Suprapubic skin (tissue), 4 donors: ENCODE data around the gene XCR1. TPM values are rescaled to one million over a fixed set of nuclear protein-coding genes. Genes with fewer than 3 reads are reported as not detected.

ENCODE experiments used
- DNase-seq, 2 donors: peaks; one replicate each; pipeline ENCODE4 v3.0.0-alpha.2; 2019; ENCODE audit warnings: low spot score in 2 of 2
- H3K27ac ChIP-seq: fragments of 200-600 bp; sonication (generic); one replicate; pipeline ENCODE4 v1.5.1; 2019
- H3K27me3 ChIP-seq: fragments of 200-600 bp; sonication (generic); one replicate; pipeline ENCODE4 v1.5.1; 2019
- H3K36me3 ChIP-seq: fragments of 200-600 bp; sonication (generic); one replicate; pipeline ENCODE4 v1.5.1; 2019
- H3K4me1 ChIP-seq: fragments of 200-600 bp; sonication (generic); one replicate; pipeline ENCODE4 v1.5.1; 2019
- H3K4me3 ChIP-seq: fragments of 200-600 bp; sonication (generic); one replicate; pipeline ENCODE4 v1.5.1; 2019; ENCODE audit warnings: mild to moderate bottlenecking
- H3K9me3 ChIP-seq: fragments of 200-600 bp; sonication (generic); one replicate; pipeline ENCODE4 v1.5.1; 2019
- CTCF ChIP-seq, 2 donors: fragments of 200-600 bp in 1 of 2; fragments of 450-650 bp in 1 of 2; sonication (generic) in 1 of 2; IDR thresholded peaks; one replicate each; pipeline ENCODE4 v1.5.1; 2016 to 2019; ENCODE audit warnings: antibody characterized with exemption in 2 of 2, mild to moderate bottlenecking in 1 of 2, moderate library complexity in 1 of 2
- EP300 ChIP-seq: sonication (generic); formaldehyde crosslinking; IDR thresholded peaks from one replicate; pipeline ENCODE4 v1.6.1; 2017; ENCODE audit warnings: antibody characterized with exemption
- POLR2A ChIP-seq, 2 donors: fragments of 450-650 bp; IDR thresholded peaks; one replicate each; pipeline ENCODE4 v1.6.1; 2017; ENCODE audit warnings: antibody characterized with exemption in 2 of 2, mild to moderate bottlenecking in 2 of 2, moderate library complexity in 2 of 2
- POLR2AphosphoS5 ChIP-seq, 3 donors: sonication (generic); formaldehyde crosslinking; IDR thresholded peaks; one replicate each; pipeline ENCODE4 v1.6.1; 2017; ENCODE audit warnings: antibody characterized with exemption in 3 of 3
- WGBS: methylation state at CpG from one replicate; pipeline ENCODE4 v1.1.5; 2018; 5-methylcytosine and 5-hydroxymethylcytosine counted together
- total RNA-seq, 4 donors: library from RNA; depleted of rRNA; stranded (reverse); fragments of >200 nt; gene quantifications; one replicate each; pipeline ENCODE4 v1.1.0, GENCODE V29; 2016

XCR1 gene
- total RNA-seq, 4 donors from 2014 or later = 0.93 to 7.2 (median 1.9) TPM; not detected in 1

- no peak overlapping the region for H3K27ac ChIP-seq
- 84% methylated on average over 4 of the region's 4 CpGs for WGBS
- no peaks in the 10 kb centered on the region for H3K9me3 ChIP-seq
- no peaks in the 10 kb centered on the region for H3K27me3 ChIP-seq
- peaks cover 11% of the 10 kb centered on the region for H3K4me1 ChIP-seq
- H3K36me3 ChIP-seq = peaks cover 62% of the 10 kb centered on the region
- no peak overlapping the region for H3K4me3 ChIP-seq
- TF ChIP-seq CTCF (IDR thresholded peaks at IDR 0.05) (no peak), EP300 (no peak), POLR2A (IDR thresholded peaks at IDR 0.05) (no peak), POLR2AphosphoS5 (IDR thresholded peaks at IDR 0.05) (no peak)
- no peak for DNase-seq
These were observed 52.6 kb downstream of the XCR1 start for GRCh38 chr3:45974686-45975085.

GRCh38 chr3:45972534-45973402 lies 54.5 kb downstream of the XCR1 start:
- Histone ChIP-seq H3K36me3 (peaks cover 67% of the 10 kb centered on the region), H3K4me1 (peaks cover 14% of the 10 kb centered on the region), H3K27ac (no peak overlapping the region), H3K27me3 (no peaks in the 10 kb centered on the region), H3K9me3 (no peaks in the 10 kb centered on the region), H3K4me3 (no peak overlapping the region)
- 87% methylated on average over 6 of the region's 6 CpGs for WGBS
- DNase-seq = no peak
- TF ChIP-seq EP300 = no peak
- no peak for TF ChIP-seq POLR2AphosphoS5 (IDR thresholded peaks at IDR 0.05)
- TF ChIP-seq POLR2A (IDR thresholded peaks at IDR 0.05) = no peak
- TF ChIP-seq CTCF (IDR thresholded peaks at IDR 0.05) = no peak

GRCh38 chr3:45969953-45970352 lies 57.3 kb downstream of the XCR1 start:
- 93% methylated on average over 3 of the region's 3 CpGs for WGBS
- Histone ChIP-seq H3K4me1 (peaks cover 4% of the 10 kb centered on the region), H3K4me3 (no peak overlapping the region), H3K27ac (no peak overlapping the region), H3K36me3 (peaks cover 74% of the 10 kb centered on the region), H3K27me3 (no peaks in the 10 kb centered on the region), H3K9me3 (no peaks in the 10 kb centered on the region)
- TF ChIP-seq POLR2AphosphoS5 (IDR thresholded peaks at IDR 0.05) (no peak), POLR2A (IDR thresholded peaks at IDR 0.05) (no peak), CTCF (IDR thresholded peaks at IDR 0.05) (no peak), EP300 (no peak)
- DNase-seq = no peak

GRCh38 chr3:45969116-45969515 lies 58.2 kb downstream of the XCR1 start:
- 92% methylated on average over 3 of the region's 3 CpGs for WGBS
- H3K36me3 ChIP-seq = peaks cover 74% of the 10 kb centered on the region
- H3K27me3 ChIP-seq = no peaks in the 10 kb centered on the region
- no peak overlapping the region for H3K4me3 ChIP-seq
- peaks cover 4% of the 10 kb centered on the region for H3K4me1 ChIP-seq
- no peaks in the 10 kb centered on the region for H3K9me3 ChIP-seq
- no peak for TF ChIP-seq CTCF (IDR thresholded peaks at IDR 0.05)
- no peak for TF ChIP-seq EP300
- no peak for TF ChIP-seq POLR2AphosphoS5 (IDR thresholded peaks at IDR 0.05)
- no peak for TF ChIP-seq POLR2A (IDR thresholded peaks at IDR 0.05)
- no peak overlapping the region for H3K27ac ChIP-seq
- DNase-seq = no peak

GRCh38 chr3:45968706-45969105 lies 58.6 kb downstream of the XCR1 start:
- 79% methylated on average over 2 of the region's 2 CpGs for WGBS
- H3K4me1 ChIP-seq = peaks cover 4% of the 10 kb centered on the region
- DNase-seq = no peak
- no peak for TF ChIP-seq EP300
- TF ChIP-seq POLR2A (IDR thresholded peaks at IDR 0.05) = no peak
- TF ChIP-seq CTCF (IDR thresholded peaks at IDR 0.05) = no peak
- no peak for TF ChIP-seq POLR2AphosphoS5 (IDR thresholded peaks at IDR 0.05)
- no peak overlapping the region for H3K27ac ChIP-seq
- H3K9me3 ChIP-seq = no peaks in the 10 kb centered on the region
- H3K27me3 ChIP-seq = no peaks in the 10 kb centered on the region
- peaks cover 74% of the 10 kb centered on the region for H3K36me3 ChIP-seq
- H3K4me3 ChIP-seq = no peak overlapping the region
